Fibroblast of the aortic adventitia (primary cell): Measurements from ENCODE around the gene ANKRD65. TPM values are rescaled to one million over a fixed set of nuclear protein-coding genes. Genes with fewer than 3 reads are reported as not detected.
A peak's percentile ranks its signal among the peaks of the same experiment; 100 is the strongest.

ENCODE experiments used
- DNase-seq: peaks from one replicate; pipeline ENCODE4 v3.0.0-alpha.2; 2010; ENCODE audit warnings: low read depth
- H3K4me3 ChIP-seq: 2 replicates; pipeline ENCODE4 v1.5.1; 2011; ENCODE audit warnings: low read depth, mild to moderate bottlenecking, control low read depth, low read length, moderate library complexity
- total RNA-seq: library from RNA; depleted of rRNA; stranded (reverse); fragments of >200 nt; gene quantifications from 2 replicates; pipeline ENCODE4 v1.2.3, GENCODE V29; 2012; ENCODE audit warnings: low replicate concordance
- TF ChIP-seq, protein P1 (sequence below): IDR thresholded peaks from 2 replicates; pipeline ENCODE4 v1.5.1; 2011; ENCODE audit warnings: mild to moderate bottlenecking, low read length, control low read depth, inconsistent platforms; ENCODE audit not compliant: insufficient read depth

ANKRD65 gene
- total RNA-seq, 1 donor, result 1.7 TPM

DNA sequence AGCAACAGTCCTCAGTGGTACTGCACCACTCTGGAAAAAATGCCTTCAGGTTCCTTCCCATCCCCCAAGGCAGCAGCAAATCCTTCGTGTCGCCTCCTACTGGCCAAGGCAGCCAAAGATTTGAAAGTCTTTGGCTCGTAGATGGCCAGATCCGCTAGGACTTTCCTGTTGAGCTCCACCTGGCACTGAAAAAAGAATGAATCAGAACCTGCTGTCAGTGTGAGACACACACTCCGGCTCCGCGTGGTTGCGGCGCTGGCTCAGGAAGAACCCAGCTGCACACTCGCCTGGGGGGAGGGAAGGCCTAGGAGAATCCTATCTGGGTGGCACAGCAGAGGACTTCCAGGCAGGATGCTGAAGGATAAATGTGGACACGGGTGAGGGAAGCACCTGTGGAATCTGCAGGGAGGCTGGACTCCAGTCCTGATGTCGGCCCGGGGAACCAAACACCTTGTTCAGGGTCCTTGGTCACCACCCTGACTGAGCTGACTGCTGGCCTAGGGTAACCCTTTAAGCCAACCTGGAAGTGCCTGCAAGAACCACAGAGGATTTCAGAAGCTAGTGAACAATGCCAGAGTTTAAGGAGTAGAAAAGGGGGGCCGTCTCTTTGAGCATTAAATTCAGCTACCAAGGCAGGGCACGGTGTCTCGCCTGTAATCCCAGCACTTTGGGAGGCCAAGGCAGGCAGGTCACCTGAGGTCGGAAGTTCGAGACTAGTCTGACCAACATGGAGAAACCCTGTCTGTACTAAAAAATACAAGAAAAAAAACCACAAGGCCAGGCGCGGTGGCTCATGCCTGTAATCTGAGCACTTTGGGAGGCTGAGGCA, 18.8 kb downstream of the ANKRD65 start:
- peak; percentile 70 for DNase-seq
- TF ChIP-seq, protein P1, sequence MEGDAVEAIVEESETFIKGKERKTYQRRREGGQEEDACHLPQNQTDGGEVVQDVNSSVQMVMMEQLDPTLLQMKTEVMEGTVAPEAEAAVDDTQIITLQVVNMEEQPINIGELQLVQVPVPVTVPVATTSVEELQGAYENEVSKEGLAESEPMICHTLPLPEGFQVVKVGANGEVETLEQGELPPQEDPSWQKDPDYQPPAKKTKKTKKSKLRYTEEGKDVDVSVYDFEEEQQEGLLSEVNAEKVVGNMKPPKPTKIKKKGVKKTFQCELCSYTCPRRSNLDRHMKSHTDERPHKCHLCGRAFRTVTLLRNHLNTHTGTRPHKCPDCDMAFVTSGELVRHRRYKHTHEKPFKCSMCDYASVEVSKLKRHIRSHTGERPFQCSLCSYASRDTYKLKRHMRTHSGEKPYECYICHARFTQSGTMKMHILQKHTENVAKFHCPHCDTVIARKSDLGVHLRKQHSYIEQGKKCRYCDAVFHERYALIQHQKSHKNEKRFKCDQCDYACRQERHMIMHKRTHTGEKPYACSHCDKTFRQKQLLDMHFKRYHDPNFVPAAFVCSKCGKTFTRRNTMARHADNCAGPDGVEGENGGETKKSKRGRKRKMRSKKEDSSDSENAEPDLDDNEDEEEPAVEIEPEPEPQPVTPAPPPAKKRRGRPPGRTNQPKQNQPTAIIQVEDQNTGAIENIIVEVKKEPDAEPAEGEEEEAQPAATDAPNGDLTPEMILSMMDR, result peak; percentile 73

DNA sequence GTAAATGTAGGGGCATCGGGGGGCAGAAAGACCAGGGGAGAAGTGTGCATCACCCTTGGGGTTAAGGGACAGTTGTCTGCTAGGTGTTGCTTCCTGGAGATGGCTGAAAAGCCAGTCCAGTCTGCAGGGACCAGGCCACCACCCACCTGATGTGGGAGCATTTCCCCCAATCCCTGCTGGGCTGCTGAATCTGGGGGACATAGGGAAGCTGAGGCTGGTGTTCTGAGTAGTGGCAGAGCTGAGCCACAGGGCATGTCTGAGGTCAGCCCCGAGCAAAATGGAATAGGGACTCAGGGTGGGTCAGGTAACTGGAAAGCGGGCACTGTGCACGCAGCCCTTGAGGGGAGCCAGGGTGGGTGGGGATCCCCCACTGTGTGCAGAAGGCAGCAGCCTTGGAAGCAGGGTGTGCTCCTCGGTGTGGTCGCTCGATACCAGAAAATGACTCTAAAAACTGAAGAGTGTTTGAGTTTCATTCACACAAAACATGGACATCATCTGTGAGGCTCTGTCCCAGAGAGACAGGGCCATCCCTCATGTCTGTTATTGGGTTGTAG, 19.5 kb downstream of the ANKRD65 start:
- DNase-seq, result no peak
- H3K4me3 ChIP-seq, result peak overlapping the region; percentile 13
- TF ChIP-seq, protein P1, result no peak

More for the DNA sequence above, 18.8 kb downstream of the ANKRD65 start:
- no peak overlapping the region for H3K4me3 ChIP-seq

DNA sequence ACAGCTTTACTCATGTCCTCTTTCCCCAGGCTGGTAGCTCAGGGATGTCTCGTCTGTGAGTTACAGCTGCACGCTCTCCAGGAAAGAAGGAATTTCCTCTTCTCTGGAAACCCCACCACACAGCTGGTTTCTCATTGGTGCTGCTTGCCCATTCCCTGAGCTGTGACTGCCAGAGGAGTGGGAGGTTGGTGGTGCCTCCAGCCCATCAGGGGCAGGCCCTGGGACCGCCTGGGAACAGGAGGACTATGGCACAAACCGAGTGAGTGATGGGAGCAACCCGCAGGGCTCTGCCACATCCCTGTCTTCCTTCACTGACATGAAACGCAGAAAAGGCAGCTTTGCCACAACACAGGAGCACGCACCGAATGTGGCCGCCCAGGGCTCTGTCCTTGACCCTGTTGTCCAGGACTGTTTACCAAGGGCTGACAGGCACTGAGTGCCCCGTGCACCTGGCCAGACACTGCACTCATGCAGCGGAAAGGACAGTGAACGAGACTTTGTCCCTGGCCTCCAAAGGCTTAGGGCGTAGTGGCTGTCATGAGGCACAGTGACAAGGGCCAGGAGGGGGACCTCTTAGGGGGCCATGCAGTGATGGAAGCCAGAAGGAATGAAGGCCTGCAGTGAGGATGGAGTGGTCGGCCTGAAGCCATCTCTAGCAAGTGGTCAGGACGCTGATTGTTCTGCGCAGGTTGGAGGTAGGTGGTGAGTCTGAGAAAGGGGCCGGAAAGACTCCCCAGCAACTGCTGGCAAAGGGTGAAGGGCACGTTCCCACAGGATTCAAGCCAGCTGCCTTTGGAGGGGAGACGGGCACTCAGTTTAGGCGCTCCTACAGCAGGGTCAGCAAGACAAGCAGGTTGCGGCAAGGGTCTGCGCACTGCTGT, 20.3 kb downstream of the ANKRD65 start:
- DNase-seq, result no peak
- peak overlapping the region; percentile 98 for H3K4me3 ChIP-seq
- TF ChIP-seq, protein P1, result no peak

DNA sequence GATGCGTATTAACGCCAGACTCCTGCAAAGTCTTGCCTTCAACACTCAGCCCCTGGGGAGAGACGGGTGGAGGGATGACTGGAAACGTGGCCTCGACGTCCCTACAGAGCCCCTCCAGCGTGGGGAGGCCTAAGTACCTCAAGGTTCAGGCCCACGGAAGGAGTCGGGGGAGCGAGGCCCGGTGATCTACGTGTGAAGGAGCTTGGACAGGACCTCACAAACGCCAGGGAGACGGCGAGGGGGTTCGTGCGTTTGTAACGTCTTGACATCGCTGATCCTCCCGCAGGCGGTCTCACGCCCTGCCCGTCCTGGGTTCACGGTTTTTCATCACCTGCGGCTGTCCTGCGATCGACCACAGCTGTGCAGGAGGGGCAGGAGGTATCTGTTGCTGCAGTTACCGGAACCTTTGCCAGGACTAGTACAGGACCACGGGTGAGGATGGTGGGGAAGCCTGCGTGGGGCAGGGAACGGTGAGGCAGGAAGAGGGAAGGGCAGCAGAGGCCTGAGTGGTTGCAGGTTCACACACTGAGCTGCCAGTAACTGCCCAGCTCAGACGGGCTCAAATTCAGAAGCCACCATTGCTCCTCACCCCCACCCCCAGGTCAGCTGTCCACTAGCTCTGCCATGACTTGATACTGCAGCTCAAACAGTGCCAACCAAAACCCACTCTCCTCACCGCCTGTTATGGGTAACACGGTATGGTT, 21.1 kb downstream of the ANKRD65 start:
- TF ChIP-seq, protein P1, result no peak
- H3K4me3 ChIP-seq, result peak overlapping the region; percentile 98
- DNase-seq, result peak; percentile 34

DNA sequence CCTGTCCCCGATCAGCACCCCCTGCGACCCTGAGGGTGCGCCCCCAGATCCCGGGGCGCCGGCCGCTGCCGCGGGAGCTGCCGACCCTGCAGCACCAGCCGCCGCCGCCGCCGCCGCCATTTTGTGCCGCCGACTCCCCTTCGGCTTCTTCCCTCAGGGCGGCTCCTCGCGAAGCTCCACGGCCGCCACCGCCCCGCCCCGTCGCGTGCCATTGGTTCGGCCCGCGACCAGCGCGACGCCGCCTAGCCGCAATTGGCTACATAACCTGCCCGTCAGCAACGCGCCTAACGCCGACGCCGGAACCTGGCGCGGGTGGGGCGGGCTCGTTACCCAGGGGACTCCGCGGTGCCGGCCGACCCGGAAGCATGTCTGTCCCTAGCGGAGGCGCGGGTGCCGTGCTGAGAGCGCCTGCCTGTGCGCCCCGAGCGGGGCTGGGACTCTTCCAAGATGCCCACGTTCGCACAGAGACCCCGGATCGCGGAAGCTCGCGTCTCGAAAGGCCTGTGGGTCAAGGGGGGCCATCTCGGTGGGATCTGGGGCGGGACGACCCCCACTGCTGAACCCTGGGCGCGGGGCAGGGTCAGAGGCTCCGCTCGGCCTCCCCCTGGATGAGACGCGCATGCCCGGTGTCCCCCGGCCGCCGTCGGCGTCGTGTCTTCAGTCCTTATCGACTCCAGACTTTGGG, 21.7 kb downstream of the ANKRD65 start, which contains the start of gene CCNL2:
TSS of gene CCNL2 (minus strand) at position 149 of the 685 bp plus-strand sequence. CDS start at position 120, 29 bp downstream.
- TF ChIP-seq, protein P1, result peak; percentile 72
- peak within 1 kb of the TSS; percentile 98 for H3K4me3 ChIP-seq
- DNase-seq, result peak; percentile 98
